GM21528 (cell line): ENCODE data around the gene FGD4.
"Not testable (repeated sequence)": the region's sequence is repeated elsewhere in the genome, so short reads cannot be mapped to it uniquely, and the experiment has no call there.

ENCODE experiments used
- ATAC-seq: cut with Tn5 transposase; IDR thresholded peaks from one replicate; pipeline ENCODE4 v1.9.1; 2021; ENCODE audit warnings: mild to moderate bottlenecking, moderate library complexity; ENCODE audit not compliant: unreplicated experiment, low FRiP score

The FGD4 gene

DNA sequence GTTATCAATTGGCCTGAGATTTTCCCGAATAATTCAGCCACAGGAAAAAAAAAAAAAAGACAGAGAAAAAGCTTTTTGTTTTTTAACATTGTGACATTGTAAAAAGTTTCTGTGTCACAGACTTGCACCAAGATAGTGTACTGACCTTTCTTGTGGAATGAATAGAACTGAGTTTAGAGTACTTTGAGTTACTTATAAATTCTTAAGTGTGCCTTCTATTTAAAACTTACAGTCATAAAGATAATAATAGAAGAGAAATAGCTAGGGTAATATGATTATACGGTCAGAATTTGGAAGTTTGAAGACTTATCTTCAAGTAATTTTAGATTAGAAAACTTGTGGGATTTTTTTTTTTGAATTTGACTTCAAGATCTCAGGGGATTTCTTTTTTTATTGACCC lies 88.8 kb downstream of the FGD4 start:
- ATAC-seq = no peak

DNA sequence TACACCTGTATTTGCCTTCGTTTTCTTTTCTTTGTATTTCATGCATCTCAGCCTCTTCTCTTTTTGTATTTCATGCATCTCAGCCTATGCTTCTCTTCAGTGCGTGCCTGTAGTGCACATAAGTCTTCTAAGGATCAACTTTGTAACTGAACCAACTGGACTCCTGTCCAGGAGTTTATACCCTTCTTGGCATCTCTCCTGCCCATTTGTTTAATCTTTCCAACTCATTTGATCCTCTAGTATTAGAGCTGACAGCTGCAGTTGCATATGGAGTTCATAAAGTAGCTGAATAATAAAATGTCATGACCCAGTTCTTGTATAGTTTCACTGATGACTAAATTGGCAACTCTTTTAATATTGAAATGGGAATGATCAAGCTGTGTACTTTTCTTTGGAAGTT lies 89.7 kb downstream of the FGD4 start:
- ATAC-seq = no peak

DNA sequence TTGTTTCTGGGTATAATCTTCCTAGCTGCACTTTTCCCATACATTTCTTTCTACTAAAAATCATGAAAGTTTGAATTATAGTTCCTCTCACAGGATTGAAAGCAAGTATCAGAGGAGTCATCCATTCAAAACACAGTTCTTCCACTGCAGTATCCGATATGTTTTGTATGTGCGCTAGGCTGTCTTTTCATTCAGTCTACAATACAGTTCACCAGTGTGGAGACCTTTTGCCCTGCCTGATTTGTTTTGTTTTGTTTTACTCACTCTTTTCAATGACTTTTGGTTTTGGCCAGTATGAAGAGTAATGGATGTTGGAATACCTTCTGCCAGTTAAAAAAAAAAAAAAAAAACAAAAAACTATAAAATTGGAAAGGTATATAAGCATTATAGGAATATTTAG lies 91.4 kb downstream of the FGD4 start:
- no peak for ATAC-seq

DNA sequence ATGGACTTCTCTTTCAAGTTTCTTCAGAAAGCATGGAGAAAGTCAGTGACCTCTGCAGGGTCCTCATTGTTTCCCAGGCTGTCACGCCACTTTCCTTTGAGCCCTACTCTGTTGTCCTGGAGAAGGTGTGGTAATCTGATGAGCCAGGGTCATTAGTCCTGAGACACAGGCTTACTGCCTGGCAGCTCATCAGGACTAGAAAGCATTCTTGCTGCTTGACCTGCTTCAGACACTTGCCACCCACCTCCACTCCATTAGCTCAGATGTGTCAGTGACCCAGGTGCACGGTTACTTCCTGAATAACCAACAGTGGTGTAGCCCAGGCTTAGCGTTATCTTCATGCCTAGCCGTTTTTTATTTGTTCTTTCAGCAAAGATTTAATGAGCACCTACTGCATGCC lies 93.9 kb downstream of the FGD4 start:
- ATAC-seq = no peak

DNA sequence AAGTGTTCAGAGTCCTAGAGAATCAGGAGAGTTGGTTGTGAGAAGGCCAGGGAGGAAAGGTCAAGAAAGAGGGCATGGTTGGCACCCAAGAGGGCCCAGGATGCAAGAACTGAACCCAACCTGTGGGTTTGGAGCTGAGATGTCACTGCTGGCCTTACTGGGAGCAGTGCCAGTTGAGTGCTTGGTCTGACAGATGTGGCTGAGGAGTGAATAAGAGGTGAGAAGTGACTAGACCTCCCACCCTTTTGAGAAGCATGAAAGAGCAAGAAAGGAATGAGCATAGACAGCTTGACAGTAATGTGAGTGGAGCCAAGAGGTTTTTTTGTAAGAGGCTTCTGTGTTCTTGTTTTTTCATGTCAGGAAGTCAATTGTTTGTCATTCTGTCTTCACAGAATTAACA lies 95.3 kb downstream of the FGD4 start:
- ATAC-seq = no peak

DNA sequence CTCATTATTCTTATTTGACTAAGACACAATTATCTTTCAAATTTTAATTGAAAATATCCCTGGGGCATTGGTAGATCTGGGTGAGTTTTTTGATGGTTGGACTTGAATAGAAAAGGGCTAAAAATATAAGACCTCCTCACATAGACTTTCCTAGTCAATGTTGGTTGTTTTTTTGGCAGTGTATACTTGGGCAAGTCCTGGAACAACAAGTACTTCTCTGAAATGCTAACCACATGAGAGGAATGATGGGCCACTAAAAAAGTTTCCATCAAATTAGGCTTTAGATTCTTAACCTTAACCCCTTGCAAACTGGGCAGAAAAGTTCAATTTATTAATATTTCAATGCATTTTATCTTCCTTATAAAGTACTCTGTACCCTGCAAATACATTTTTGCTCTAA lies 97.6 kb downstream of the FGD4 start:
- ATAC-seq = no peak

DNA sequence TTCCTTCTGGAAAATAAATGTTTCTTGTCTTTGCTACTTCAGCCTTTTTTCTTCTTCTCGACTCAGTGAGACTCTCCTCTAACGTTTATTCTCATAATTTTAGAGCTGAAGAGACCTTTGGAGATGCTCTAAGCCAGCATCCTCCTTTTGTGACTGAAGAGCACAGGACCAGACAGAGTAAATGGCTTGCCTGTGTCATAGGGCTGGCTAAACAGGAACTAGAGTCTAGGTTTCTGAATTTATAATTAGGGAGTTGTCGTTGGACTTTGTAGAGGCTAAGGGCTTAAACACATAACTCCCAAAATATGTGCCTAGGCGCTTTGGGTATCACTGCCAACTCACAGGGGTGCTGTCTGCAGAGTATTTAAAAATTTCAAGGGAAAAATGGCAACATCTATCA lies 98.5 kb downstream of the FGD4 start:
- ATAC-seq = no peak

DNA sequence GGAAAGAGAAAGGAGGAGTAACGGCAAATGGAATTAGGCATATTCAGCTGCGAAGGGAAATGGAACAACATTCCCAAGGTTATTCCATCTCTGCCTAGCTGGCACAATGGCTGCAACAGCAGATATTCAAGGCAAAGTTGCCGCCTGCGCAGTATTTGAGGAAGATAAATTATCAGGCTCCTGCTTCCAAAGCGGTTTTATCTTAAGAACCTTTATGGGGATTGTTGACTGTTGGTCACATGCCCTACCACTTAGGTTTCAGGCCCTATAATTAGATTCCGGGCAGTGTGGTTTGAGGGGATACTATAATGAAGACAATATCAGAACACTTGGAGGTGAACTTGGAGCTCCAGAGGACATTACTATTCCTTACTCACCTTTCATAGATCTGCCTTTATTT lies 99.7 kb downstream of the FGD4 start:
- no peak for ATAC-seq

DNA sequence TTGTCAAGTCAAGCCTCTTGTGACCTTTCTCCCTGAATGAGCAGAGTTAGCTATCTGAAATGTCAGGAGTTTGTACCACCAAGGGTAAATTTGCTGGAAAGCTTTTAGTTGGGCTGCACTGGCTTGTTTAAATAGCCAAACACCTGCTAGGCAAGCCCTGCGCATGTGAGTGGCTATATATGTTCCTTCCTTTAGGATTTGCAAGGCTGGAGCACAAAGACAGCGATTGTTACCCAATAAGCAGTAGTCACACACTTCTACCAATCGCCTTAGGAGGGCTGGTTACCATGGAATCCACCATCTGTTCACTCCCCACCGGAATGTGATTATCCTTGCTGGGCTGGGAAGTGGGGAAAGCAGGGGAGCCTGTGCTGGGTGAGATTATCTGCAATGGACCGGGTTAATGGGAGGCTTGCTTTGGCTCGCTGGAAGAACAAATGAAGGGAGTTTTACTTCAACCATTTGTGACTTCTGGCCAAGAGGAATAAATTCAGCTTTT lies 102.5 kb downstream of the FGD4 start:
- no peak for ATAC-seq

DNA sequence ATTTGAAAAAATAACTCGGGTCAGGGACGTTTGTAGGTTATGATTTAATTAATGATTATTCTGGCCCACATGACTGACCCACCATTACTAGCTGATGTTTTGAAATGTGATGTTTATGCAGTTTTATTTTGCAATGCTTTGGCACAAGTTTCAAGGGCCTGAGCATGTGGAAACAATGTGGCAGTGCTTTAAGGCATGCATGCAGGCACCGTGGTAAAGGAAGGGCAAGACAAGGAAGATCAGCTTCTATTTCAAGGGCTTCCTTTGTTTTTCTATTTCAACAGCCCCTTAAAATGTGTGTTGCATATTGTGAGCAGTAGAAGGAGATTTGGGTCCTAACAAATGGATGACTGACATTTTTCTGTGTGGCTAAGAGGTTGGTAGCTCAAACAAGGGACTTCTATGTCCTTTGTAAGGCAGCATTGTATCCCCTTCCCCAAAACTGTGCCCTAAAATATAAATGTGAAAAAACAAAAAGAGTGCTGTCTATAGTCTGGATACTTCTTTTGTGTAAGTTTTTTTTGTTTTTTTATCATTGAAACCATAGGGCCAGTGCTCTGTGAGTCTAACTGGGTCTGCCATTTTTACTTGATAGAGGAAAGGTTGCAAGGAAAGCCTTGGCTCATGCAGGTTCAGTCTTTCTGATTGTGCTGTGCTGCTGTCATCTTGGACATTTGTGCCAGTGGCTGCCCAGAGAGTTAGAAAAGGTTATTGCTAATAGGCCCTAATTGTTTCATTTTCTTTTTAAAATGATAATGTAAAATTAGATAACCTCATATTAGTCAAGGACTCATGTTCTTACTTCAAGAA lies 103.5 kb downstream of the FGD4 start:
- ATAC-seq = no peak

DNA sequence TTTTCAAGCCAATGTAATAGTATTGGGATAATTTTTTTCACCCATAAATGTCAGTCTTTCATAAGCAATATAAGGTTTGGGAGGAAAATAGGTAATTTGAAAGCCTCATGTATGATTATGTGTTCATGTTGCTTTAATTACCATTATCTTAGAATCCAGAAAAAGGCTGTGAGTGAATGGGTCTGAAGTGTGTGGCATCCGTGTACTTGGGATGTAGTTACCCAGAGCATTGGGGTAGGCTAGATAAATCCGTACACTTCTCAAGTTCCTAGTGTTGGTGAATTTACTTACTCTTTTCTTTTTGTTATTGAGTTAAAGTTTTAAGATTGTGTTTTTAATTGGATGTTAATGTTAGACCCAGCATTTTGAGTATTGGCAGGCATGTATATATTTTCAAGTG lies 104.4 kb downstream of the FGD4 start:
- ATAC-seq = no peak

DNA sequence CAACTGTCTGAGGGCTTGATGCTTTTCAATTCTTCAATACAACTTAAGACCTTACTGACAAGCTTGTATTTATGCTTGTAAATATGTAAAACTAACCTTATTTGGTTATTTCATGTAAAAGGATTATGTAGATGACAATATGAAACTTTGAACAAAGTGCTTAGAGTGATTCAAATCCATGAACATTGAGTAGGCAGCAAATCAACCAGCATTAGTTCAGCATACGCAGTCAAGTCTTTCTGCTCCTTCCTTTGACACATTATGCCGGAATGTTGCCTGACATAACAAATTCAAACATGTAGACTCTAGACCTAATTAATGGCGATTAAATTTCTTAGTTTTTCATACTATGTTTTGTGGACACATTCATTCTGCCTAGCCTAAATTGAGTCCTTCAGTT lies 105.2 kb downstream of the FGD4 start:
- ATAC-seq = no peak

DNA sequence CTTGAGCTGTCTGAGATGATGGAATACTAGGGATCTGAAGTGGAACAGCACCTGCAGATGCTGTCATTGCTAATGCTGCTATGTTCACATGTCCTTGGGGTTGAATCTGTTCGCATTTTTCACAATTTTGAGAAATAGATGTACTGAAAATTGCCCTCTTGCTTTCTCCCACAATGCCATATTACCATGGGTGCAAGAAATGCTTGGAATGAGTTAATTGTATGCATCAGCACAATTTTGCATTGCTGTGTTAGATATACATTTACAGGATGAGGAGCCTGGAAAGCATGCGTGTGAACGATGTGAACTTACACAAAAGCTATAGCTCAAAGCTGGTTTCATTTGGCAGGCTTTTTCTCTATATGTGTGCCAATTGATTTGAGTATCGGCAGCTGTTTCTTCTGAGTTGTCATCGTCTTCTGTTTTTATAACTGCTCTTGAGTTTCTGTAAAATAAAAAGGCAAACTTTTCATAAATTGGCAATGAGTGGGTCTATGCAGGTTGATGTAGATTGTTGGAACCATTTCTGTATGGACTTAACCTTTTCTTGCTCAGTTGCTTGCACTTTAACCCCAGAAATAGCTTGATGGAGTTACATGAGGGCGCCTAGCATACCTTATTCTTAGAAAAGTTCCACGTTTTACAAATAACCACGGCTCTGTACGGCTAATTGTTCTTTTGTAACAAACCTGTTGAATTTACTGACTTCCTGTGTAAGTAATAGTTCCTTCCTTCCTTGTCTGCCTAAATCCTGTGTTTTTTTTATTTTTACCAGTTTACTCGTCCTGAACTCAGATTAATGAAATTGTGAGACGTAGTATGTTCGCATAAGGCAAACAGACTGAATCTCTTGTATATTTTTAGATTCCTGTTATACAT lies 105.9 kb downstream of the FGD4 start:
- ATAC-seq = no peak

DNA sequence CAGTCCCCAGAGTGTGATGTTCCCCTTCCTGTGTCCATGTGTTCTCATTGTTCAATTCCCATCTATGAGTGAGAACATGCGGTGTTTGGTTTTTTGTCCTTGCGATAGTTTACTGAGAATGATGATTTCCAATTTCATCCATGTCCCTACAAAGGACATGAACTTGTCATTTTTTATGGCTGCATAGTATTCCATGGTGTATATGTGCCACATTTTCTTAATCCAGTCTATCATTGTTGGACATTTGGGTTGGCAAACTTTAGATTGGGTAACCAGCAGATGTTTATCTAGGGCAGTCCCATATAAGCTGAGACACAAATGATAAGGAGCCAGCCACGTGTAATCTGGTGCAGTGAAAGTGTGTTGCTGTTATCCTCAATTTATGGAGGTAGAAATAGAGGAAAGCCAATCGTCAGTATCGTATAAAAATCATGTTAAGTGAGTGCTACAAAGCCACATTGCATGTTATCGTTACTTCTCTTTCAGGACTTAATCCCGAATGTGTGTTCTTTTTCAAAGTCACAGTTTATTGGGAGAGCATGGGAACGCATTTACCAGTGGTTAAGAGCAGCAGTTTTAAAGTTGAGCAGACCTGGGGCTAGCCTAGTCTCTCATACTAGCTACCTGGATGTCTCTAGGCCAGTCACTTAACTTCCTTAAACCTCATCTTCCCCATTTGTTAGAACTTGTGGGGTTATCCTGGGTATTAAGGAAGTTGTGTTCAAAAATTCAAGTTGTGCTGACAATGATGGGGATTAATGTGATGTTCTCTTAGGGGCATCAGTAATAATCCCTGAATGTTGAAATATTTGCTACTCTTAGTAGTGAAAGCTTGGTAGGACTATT lies 108.0 kb downstream of the FGD4 start:
- ATAC-seq = not testable (repeated sequence)

DNA sequence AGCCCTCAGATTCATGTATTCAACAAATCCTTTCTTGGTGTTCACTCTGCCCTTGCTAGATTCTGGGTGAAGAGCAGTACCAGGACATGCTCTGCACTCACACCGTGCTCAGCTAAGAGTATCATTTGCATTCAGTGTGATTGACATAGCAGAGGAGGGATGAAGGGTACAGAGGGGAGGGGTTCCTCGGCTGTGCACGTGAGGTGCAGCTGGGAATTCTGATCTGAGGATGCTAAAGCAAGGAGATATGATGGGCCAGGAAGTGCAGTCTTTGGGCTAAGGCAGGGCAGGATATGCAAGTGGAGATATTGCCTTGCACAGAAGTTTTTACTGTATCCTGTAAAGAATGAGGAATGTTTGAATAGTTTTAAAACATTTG lies 108.6 kb downstream of the FGD4 start:
- ATAC-seq = no peak

DNA sequence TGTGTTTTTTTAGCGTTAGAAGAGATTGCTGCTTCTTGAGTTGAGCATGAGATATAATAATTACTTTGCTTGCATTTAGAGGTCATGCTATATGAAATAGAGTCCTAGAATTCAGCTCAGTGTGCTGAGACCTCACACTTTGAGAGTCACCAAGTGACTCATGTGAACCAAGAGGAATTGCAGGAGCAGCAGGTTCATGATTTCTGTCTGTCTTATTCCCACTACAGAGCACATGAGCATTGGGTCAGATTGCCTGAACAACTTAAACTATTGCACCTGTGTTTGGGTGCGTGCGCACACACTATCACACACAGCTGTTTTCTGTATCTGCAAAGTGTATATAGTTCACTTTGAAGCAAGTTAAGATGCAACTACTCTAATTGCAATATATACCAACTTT lies 109.3 kb downstream of the FGD4 start:
- no peak for ATAC-seq

DNA sequence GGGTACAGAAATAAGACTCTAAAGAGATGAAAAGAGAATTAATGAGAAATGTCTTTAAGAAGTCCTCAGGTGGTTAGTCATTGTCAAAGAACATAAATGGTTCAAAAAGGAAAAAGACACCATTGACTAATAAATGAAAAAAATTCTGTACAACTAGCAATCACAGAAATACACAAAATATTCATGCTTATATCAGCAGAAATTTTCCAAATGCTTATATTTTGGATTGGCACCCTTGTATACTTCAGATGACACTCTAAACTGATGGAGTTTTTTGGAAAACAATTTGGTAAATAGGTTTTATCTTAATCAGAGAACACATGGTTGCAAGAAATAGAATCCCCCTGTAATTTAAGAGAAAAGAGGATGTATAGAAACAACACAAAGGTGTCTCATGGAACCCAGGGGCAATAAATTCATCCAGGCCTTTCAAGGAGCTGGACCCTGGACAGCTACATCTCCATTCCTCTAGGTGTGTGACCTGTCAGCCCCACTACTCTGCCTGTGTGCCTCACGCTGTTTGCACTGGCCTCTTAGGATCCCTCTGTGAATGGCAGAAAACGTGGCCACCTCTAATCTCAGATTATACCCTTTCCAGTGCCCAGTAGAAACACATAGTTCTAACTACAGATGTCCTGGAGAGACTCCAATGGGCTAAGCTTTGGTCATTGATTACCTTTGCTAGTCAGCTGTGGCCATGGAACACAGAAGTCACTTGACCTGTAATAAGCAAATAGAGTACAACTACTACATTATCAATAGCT lies 110.2 kb downstream of the FGD4 start:
- no peak for ATAC-seq

DNA sequence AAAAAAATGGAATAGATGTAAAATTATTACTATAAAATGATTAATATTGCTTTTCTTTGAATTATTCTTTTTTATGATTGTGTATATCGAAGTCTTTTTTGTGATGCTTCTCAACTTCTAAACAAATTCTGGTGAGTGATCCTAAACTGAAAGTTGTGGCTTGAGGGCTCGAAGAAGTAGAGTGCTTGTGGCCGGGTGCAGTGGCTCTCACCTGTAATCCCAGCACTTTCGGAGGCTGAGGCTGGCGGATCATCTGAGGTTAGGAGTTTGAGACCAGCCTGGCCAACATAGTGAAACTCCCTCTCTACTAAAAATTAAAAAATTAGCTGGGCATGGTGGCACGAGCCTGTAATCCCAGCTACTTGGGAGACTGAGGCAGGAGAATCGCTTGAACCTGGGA lies 112.6 kb downstream of the FGD4 start:
- ATAC-seq = not testable (repeated sequence)

DNA sequence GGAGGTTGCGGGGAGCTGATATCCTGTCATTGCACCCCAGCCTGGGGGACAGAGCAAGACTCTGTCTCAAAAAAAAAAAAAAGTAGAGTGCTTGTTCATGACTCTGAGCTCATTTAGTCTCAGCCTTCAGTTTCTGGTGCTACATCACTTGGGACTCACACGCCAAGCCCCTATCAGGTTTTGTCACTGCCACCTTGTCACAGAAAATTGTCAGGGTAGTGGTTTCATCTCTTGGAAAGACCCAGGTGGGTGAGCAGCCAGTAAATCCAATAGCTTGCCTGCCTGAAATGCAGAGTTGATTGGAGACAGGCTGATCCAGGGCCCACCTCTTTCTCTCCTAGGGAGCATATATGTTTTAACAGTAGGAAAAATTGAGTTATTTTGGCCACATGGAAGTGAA lies 113.0 kb downstream of the FGD4 start:
- no peak for ATAC-seq

DNA sequence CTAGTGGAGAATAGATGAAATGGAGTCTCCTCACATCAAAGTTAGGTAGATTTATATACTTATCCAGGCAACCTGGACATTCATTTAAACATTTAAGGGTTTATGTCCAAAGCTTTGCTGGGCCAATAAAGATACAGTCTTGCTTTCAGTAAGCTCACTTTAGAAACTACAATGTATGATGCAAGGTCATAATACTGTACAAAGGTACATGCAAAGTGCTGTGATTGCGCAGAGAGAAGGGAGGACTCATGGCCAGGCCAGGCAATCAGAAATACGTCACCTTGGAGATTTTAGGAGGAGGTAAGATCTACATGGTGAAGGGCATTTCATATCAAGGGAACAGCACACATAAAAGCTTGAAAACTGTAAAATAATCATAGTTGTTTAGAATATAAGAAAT lies 113.6 kb downstream of the FGD4 start:
- ATAC-seq = no peak
